Neural cell (in vitro differentiated cells): ENCODE data around the gene COL6A2. TPM values are rescaled to one million over a fixed set of nuclear protein-coding genes. Genes with fewer than 3 reads are reported as not detected.

Experiments
- H2AFZ ChIP-seq: fragments of 200-600, 300-800 bp; sonication (generic), shearing (Covaris generic); 2 replicates; pipeline ENCODE4 v1.6.0; 2014; ENCODE audit warnings: low read depth, mild to moderate bottlenecking, antibody characterized with exemption, low read length, moderate library complexity
- H3F3A ChIP-seq: fragments of 200-600 bp; shearing (Covaris generic); 2 replicates; pipeline ENCODE4 v1.6.1; 2016; ENCODE audit warnings: mild to moderate bottlenecking, moderate library complexity, mixed read lengths, antibody characterized with exemption, low read length; ENCODE audit not compliant: insufficient read depth, poor library complexity, severe bottlenecking
- H3K27ac ChIP-seq: fragments of 200-600, 300-800 bp; sonication (generic), shearing (Covaris generic); 2 replicates; pipeline ENCODE4 v1.5.1; 2014; ENCODE audit warnings: mild to moderate bottlenecking, low read length, moderate library complexity
- H3K27me3 ChIP-seq: fragments of 300-800, 200-600 bp; sonication (generic), shearing (Covaris generic); 2 replicates; pipeline ENCODE4 v1.6.0; 2014; ENCODE audit warnings: mild to moderate bottlenecking, low read depth, low read length, moderate library complexity; ENCODE audit not compliant: insufficient read depth
- H3K36me3 ChIP-seq: fragments of 300-800, 200-600 bp; sonication (generic), shearing (Covaris generic); 2 replicates; pipeline ENCODE4 v1.5.1; 2014; ENCODE audit warnings: mild to moderate bottlenecking, antibody characterized with exemption, low read length, moderate library complexity; ENCODE audit not compliant: insufficient read depth
- H3K4me2 ChIP-seq: fragments of 300-800, 200-600 bp; sonication (generic), shearing (Covaris generic); 2 replicates; pipeline ENCODE4 v1.6.0; 2014; ENCODE audit warnings: mild to moderate bottlenecking, low read length
- H3K4me3 ChIP-seq: fragments of 300-800, 200-600 bp; sonication (generic), shearing (Covaris generic); 2 replicates; pipeline ENCODE4 v1.5.1; 2014; ENCODE audit warnings: mild to moderate bottlenecking, low read length, moderate library complexity
- H3K79me2 ChIP-seq: fragments of 200-600 bp; shearing (Covaris generic); replicated peaks from 2 replicates; pipeline ENCODE4 v1.6.0; 2014; ENCODE audit warnings: mild to moderate bottlenecking, low read length, moderate library complexity; ENCODE audit not compliant: insufficient read depth
- H3K9ac ChIP-seq: fragments of 300-800, 200-600 bp; sonication (generic), shearing (Covaris generic); 2 replicates; pipeline ENCODE4 v1.6.1; 2016; ENCODE audit warnings: mild to moderate bottlenecking, low read length, mixed read lengths
- H3K9me2 ChIP-seq: fragments of 200-600 bp; shearing (Covaris generic); 2 replicates; pipeline ENCODE4 v1.6.1; 2016; ENCODE audit warnings: mild to moderate bottlenecking, low read length, mixed read lengths; ENCODE audit not compliant: insufficient read depth
- H3K9me3 ChIP-seq: fragments of 200-600, 300-800 bp; sonication (generic), shearing (Covaris generic); 2 replicates; pipeline ENCODE4 v1.6.1; 2016; ENCODE audit warnings: mild to moderate bottlenecking, mixed run types, low read length, moderate library complexity, mixed read lengths
- H4K20me1 ChIP-seq: fragments of 200-600 bp; shearing (Covaris generic); 2 replicates; pipeline ENCODE4 v1.6.1; 2016; ENCODE audit warnings: mild to moderate bottlenecking, mixed run types; ENCODE audit not compliant: insufficient read depth
- CTCF ChIP-seq: fragments of 450-650 bp; IDR thresholded peaks from 2 replicates; pipeline ENCODE4 v1.5.1; 2014; ENCODE audit warnings: antibody characterized with exemption, mild to moderate bottlenecking, moderate library complexity; ENCODE audit not compliant: poor library complexity, severe bottlenecking
- EP300 ChIP-seq: fragments of 450-650 bp; conservative IDR thresholded peaks from 2 replicates; pipeline ENCODE4 v1.6.1; 2014; ENCODE audit warnings: antibody characterized with exemption, mild to moderate bottlenecking, moderate library complexity; ENCODE audit not compliant: poor library complexity, severe bottlenecking
- EZH2 ChIP-seq: fragments of 200-600, 300-800 bp; shearing (Covaris generic), sonication (generic); IDR thresholded peaks from 2 replicates; pipeline ENCODE4 v1.6.1; 2014; ENCODE audit warnings: antibody characterized with exemption, low read length, borderline replicate concordance, mild to moderate bottlenecking; ENCODE audit not compliant: insufficient read depth, poor library complexity, severe bottlenecking
- MXI1 ChIP-seq: fragments of 450-650 bp; conservative IDR thresholded peaks from 2 replicates; pipeline ENCODE4 v1.6.1; 2014; ENCODE audit warnings: antibody characterized with exemption, mild to moderate bottlenecking; ENCODE audit not compliant: poor library complexity, severe bottlenecking
- POLR2AphosphoS5 ChIP-seq: IDR thresholded peaks from 2 replicates; pipeline ENCODE4 v1.6.1; 2012
- RAD21 ChIP-seq: fragments of 450-650 bp; conservative IDR thresholded peaks from 2 replicates; pipeline ENCODE4 v1.6.1; 2014; ENCODE audit warnings: antibody characterized with exemption, mild to moderate bottlenecking, moderate library complexity
- REST ChIP-seq: IDR thresholded peaks from 2 replicates; pipeline ENCODE4 v1.6.1; 2012; ENCODE audit warnings: borderline replicate concordance
- SMC3 ChIP-seq: fragments of 450-650 bp; conservative IDR thresholded peaks from 2 replicates; pipeline ENCODE4 v1.6.1; 2014; ENCODE audit warnings: antibody characterized with exemption, mild to moderate bottlenecking, moderate library complexity; ENCODE audit not compliant: poor library complexity
- TAF1 ChIP-seq: IDR thresholded peaks from 2 replicates; pipeline ENCODE4 v1.6.1; 2012; ENCODE audit warnings: low read depth
- polyA plus RNA-seq: library from polyadenylated mRNA; depleted of rRNA; stranded (reverse); fragments of >200 nt; gene quantifications from 2 replicates; pipeline ENCODE4 v1.2.3, GENCODE V29; 2014

COL6A2 gene
- polyA plus RNA-seq, 1 donor from 2014 or later = not detected

- no peaks in the 10 kb centered on the region for H3F3A ChIP-seq
- no peak overlapping the region for H3K4me3 ChIP-seq
- no peak overlapping the region for H3K9ac ChIP-seq
- no peak overlapping the region for H3K27ac ChIP-seq
- TF ChIP-seq EZH2 (no peak), TAF1 (no peak), SMC3 (no peak), MXI1 (no peak), REST (no peak), POLR2AphosphoS5 (no peak), RAD21 (no peak), CTCF (no peak), EP300 (no peak)
- no peaks in the 10 kb centered on the region for H3K9me3 ChIP-seq
- no peaks in the 10 kb centered on the region for H3K27me3 ChIP-seq
- no peaks in the 10 kb centered on the region for H3K36me3 ChIP-seq
- no peaks in the 10 kb centered on the region for H3K9me2 ChIP-seq
- no peaks in the 10 kb centered on the region for H3K79me2 ChIP-seq
- H3K4me2 ChIP-seq = no peak overlapping the region
- H4K20me1 ChIP-seq = no peaks in the 10 kb centered on the region
- H2AFZ ChIP-seq = no peak overlapping the region
Observed at GRCh38 chr21:46077674-46078101, 20.2 kb upstream of the COL6A2 start.

- TF ChIP-seq MXI1 (no peak), CTCF (no peak)
- Histone ChIP-seq H3K9me2 (no peaks in the 10 kb centered on the region), H3K27me3 (no peaks in the 10 kb centered on the region), H3K79me2 (no peaks in the 10 kb centered on the region), H2AFZ (no peak overlapping the region), H3K4me2 (no peak overlapping the region), H3K9ac (no peak overlapping the region), H3F3A (no peaks in the 10 kb centered on the region), H3K27ac (no peak overlapping the region), H4K20me1 (no peaks in the 10 kb centered on the region), H3K36me3 (no peaks in the 10 kb centered on the region), H3K4me3 (no peak overlapping the region), H3K9me3 (no peaks in the 10 kb centered on the region)
Observed at GRCh38 chr21:46078322-46078977, 19.5 kb upstream of the COL6A2 start.
